ENCODE data around the gene KLRC4. TPM values are rescaled to one million over a fixed set of nuclear protein-coding genes. Genes with fewer than 3 reads are reported as not detected.

Gene KLRC4
- total RNA-seq, 4 donors from 2014 or later: 1.4 to 2.2 TPM; not detected in 2

DNA sequence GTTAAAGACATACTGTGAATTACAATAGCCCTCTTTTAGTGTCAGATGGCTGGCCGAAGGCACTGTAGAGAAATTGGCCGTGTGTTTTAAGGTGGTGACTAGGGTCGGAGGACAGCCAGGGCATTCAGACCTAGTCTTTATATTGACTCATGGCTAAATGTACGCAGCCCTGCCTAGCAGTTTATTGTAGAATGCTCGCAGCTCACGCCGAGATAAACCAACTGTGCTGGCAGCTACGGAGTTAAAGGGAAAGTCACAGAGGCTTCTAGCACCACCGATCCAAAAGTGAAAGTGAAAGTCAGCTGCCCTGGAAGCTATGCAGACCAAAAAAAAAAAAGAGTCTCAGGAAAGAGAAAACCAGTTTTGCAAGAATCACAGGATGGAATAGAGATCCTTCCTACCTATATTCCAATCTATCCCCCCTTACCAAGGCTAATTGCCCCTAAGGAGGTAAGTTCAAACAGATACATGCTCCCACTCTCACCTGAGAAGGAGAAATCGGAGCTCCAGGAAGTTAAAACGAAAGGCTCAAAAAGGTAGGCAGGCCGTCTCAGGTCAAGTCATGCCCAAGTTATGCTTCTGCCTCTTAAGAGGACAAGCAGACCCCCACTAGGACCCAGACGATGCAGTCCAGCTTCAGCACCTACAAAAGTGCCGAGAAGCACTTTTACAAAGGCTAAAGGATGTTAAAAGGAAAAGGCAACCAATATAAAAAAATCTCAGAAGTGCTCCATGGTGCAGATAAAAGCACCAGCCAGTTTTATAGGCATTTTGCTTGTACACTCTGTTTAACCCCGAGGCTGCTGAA is 44.5 kb downstream of the KLRC4 start:
- H3K4me3 ChIP-seq: peak overlapping the region; percentile 56 to 63 (median 60)
- DNase-seq: peak; percentile 71
- H3K9me3 ChIP-seq: no peaks in the 10 kb centered on the region
- H3K27me3 ChIP-seq: no peaks in the 10 kb centered on the region
- intact Hi-C loops (cut with DNase I; ENCODE audit: low total_unique reads): no loop called here
- 2 to 6% methylated on average over 8 to 15 of the region's 15 CpGs for WGBS, 2 donors (ENCODE audit: low coverage in 1 of 2)
- H3K4me1 ChIP-seq: peaks cover 13 to 40% (median 29%) of the 10 kb centered on the region in 4 donors
- in situ Hi-C loops (cut with MboI; ENCODE audit: low pct_ligation_motif_present in 1 of 4, low pct_unique_long_range_greater_than_20kb in 1 of 4, low sequenced_read_pairs in 3 of 4): no loop called here
- peak in 2 of 3 donors; percentile 27 to 41 for TF ChIP-seq POLR2AphosphoS5 (IDR thresholded peaks at IDR 0.05)
- TF ChIP-seq EP300 (IDR thresholded peaks at IDR 0.05; ENCODE audit: low read depth): no peak
- peak; percentile 17 for TF ChIP-seq POLR2A (IDR thresholded peaks at IDR 0.05)
- H3K36me3 ChIP-seq: no peaks in the 10 kb centered on the region
- H3K27ac ChIP-seq: peak overlapping the region; percentile 89 to 96 (median 94)

DNA sequence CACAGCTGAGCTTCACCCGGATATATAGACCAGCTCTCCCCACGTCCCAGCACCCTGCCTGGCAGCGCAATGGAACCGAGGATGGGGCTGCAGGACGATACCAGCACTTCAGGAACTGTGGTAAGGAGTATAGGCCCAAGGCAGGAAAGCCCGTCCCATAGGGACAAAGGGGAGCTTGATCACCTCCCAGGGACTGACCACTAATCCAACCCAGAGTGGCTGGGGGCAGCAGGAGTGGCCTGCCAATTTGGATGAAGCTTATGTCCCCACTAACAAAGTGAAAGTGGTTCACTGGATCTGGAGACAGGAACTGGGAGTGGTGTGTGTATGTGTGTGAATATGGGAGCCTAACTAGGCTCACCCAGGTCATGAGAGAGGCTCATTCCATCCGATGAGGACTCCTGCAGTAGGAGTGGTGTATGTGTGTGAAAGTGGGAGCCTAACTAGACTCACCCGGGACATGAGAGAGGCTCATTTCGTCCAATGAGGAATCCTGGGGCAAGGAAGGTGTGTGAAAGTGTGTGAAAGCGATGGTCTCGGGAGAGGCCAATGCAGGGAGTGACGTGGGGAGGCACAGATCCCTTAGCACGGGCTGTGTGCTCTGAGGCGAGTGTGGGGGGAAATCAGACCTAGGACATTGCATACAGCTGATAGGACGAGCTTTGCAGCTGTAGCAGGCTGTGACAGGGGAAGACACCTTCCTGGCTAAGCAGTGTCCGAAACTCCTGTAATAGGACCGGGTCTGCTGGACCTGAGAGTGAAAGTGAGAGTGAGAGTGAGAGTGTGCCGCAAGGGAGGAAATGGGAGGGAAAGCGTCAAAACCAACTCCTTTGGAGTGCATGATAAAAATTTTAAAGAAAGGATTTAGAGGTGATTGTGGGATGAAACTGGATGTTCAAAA is 45.4 kb downstream of the KLRC4 start:
- Histone ChIP-seq H3K27ac (peak overlapping the region; percentile 89 to 96 (median 94)), H3K4me1 (peaks cover 13 to 40% (median 29%) of the 10 kb centered on the region in 4 donors)
- intact Hi-C loops (cut with DNase I; ENCODE audit: low total_unique reads): no loop called here

DNA sequence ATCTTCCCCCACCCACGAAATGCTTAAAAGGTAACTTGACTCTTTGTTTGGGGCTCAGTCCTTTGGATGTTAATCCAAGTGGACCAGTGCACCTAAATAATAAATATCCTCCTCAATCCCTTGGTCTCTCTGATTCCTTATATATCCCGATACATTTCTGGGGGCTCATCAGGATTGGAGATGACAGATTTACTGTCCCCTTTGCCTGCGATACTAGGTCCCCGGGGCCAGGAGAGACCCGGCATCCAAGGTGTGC is 46.0 kb downstream of the KLRC4 start:
- peaks cover 13 to 40% (median 29%) of the 10 kb centered on the region in 4 donors for H3K4me1 ChIP-seq
- peak overlapping the region; percentile 89 to 96 (median 94) for H3K27ac ChIP-seq
- H3K36me3 ChIP-seq: no peaks in the 10 kb centered on the region
- in situ Hi-C loops (cut with MboI; ENCODE audit: low pct_ligation_motif_present in 1 of 4, low pct_unique_long_range_greater_than_20kb in 1 of 4, low sequenced_read_pairs in 3 of 4): no loop called here
- intact Hi-C loops (cut with DNase I; ENCODE audit: low total_unique reads): no loop called here
- DNase-seq: no peak
- WGBS, 2 donors (ENCODE audit: low coverage in 1 of 2): 8 to 55% methylated on average over 2 to 5 of the region's 5 CpGs
- no peak for TF ChIP-seq EP300 (IDR thresholded peaks at IDR 0.05; ENCODE audit: low read depth)
- no peak for TF ChIP-seq POLR2A (IDR thresholded peaks at IDR 0.05)
- TF ChIP-seq CTCF (IDR thresholded peaks at IDR 0.05): no peak
- TF ChIP-seq POLR2AphosphoS5 (IDR thresholded peaks at IDR 0.05): no peak
- H3K27me3 ChIP-seq: no peaks in the 10 kb centered on the region
- H3K9me3 ChIP-seq: no peaks in the 10 kb centered on the region
- peak overlapping the region in 3 of 4 donors; percentile 60 to 63 (median 61) for H3K4me3 ChIP-seq

More for the DNA sequence above, 45.4 kb downstream of the KLRC4 start:
- Histone ChIP-seq H3K9me3 (no peaks in the 10 kb centered on the region), H3K36me3 (no peaks in the 10 kb centered on the region), H3K4me3 (peak overlapping the region; percentile 56 to 63 (median 60)), H3K27me3 (no peaks in the 10 kb centered on the region)
- TF ChIP-seq EP300 (IDR thresholded peaks at IDR 0.05; ENCODE audit: low read depth): no peak
- no peak for TF ChIP-seq CTCF (IDR thresholded peaks at IDR 0.05)
- TF ChIP-seq POLR2A (IDR thresholded peaks at IDR 0.05): peak; percentile 58
- TF ChIP-seq POLR2AphosphoS5 (IDR thresholded peaks at IDR 0.05): peak in 1 of 3 donors; percentile 31
- DNase-seq: peak; percentile 41
- in situ Hi-C loops (cut with MboI; ENCODE audit: low pct_ligation_motif_present in 1 of 4, low pct_unique_long_range_greater_than_20kb in 1 of 4, low sequenced_read_pairs in 3 of 4): no loop called here
- WGBS, 2 donors (ENCODE audit: low coverage in 1 of 2): 0 to 10% methylated on average over 4 to 18 of the region's 19 CpGs

GRCh38 chr12:10362828-10363657 is 46.5 kb downstream of the KLRC4 start:
- H3K9me3 ChIP-seq: no peaks in the 10 kb centered on the region
- H3K27ac ChIP-seq: peak overlapping the region; percentile 89 to 96 (median 94)
- H3K27me3 ChIP-seq: no peaks in the 10 kb centered on the region
- intact Hi-C loops (cut with DNase I; ENCODE audit: low total_unique reads) (no loop called here), in situ Hi-C loops (cut with MboI; ENCODE audit: low pct_ligation_motif_present in 1 of 4, low pct_unique_long_range_greater_than_20kb in 1 of 4, low sequenced_read_pairs in 3 of 4) (no loop called here)
- no peak for DNase-seq
- WGBS, 2 donors (ENCODE audit: low coverage in 1 of 2): 30 to 31% methylated on average over 7 to 9 of the region's 9 CpGs
- no peaks in the 10 kb centered on the region for H3K36me3 ChIP-seq
- peak overlapping the region in 1 of 4 donors; percentile 60 for H3K4me3 ChIP-seq
- peaks cover 13 to 40% (median 29%) of the 10 kb centered on the region in 4 donors for H3K4me1 ChIP-seq
- TF ChIP-seq POLR2AphosphoS5 (IDR thresholded peaks at IDR 0.05) (no peak), CTCF (IDR thresholded peaks at IDR 0.05) (no peak)

Data from transverse colon (tissue), 4 donors.